ENCODE measurements around the gene ATXN7L1.

DNA sequence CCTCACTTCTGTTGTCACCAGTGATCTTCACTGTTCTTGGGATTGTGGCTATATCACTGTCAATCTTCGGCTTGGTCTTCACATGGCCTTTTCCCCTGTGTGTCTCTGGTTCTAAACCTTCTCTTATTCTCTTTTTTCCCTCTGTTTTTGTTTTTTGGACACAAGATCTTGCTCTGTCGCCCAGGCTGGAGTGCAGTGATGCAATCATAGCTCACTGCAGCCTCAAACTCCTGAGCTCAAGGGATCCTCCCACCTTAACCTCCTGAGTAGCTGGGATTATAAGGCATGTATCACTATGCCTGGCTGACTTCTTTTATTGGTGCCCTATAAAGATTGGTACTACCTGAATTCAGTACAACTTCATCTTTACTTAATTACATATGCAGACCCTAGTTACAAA, 151.7 kb downstream of the ATXN7L1 start:
- TF ChIP-seq, protein P1, sequence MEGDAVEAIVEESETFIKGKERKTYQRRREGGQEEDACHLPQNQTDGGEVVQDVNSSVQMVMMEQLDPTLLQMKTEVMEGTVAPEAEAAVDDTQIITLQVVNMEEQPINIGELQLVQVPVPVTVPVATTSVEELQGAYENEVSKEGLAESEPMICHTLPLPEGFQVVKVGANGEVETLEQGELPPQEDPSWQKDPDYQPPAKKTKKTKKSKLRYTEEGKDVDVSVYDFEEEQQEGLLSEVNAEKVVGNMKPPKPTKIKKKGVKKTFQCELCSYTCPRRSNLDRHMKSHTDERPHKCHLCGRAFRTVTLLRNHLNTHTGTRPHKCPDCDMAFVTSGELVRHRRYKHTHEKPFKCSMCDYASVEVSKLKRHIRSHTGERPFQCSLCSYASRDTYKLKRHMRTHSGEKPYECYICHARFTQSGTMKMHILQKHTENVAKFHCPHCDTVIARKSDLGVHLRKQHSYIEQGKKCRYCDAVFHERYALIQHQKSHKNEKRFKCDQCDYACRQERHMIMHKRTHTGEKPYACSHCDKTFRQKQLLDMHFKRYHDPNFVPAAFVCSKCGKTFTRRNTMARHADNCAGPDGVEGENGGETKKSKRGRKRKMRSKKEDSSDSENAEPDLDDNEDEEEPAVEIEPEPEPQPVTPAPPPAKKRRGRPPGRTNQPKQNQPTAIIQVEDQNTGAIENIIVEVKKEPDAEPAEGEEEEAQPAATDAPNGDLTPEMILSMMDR (IDR thresholded peaks at IDR 0.05), result no peak
- TF ChIP-seq EZH2 (IDR thresholded peaks at IDR 0.05; ENCODE audit: borderline replicate concordance, insufficient read depth, low read depth, low read length, poor library complexity, severe bottlenecking), result no peak
